ENCODE data around the gene HOXA9.
A peak's percentile ranks its signal among the peaks of the same experiment; 100 is the strongest.

The HOXA9 gene

GRCh38 chr7:27162561-27163287, 2.6 kb downstream of the HOXA9 start:
- TF ChIP-seq CTCF (conservative IDR thresholded peaks at IDR 0.05; ENCODE audit: control insufficient read depth, insufficient read depth, low read depth, low read length): no peak
- H3K4me3 ChIP-seq (ENCODE audit: control insufficient read depth, low read depth, low read length): peak overlapping the region; percentile 77
- peak; percentile 24 for DNase-seq (ENCODE audit: low read depth)

GRCh38 chr7:27161721-27162560, 3.4 kb downstream of the HOXA9 start:
- H3K4me3 ChIP-seq (ENCODE audit: control insufficient read depth, low read depth, low read length): peak overlapping the region; percentile 77
- TF ChIP-seq CTCF (conservative IDR thresholded peaks at IDR 0.05; ENCODE audit: control insufficient read depth, insufficient read depth, low read depth, low read length): no peak
- peak; percentile 32 for DNase-seq (ENCODE audit: low read depth)

GRCh38 chr7:27161214-27161720, 4.1 kb downstream of the HOXA9 start:
- no peak for TF ChIP-seq CTCF (conservative IDR thresholded peaks at IDR 0.05; ENCODE audit: control insufficient read depth, insufficient read depth, low read depth, low read length)
- peak; percentile 46 for DNase-seq (ENCODE audit: low read depth)
- H3K4me3 ChIP-seq (ENCODE audit: control insufficient read depth, low read depth, low read length): peak overlapping the region; percentile 77

- H3K4me3 ChIP-seq (ENCODE audit: control insufficient read depth, low read depth, low read length): peak overlapping the region; percentile 77
- TF ChIP-seq CTCF (conservative IDR thresholded peaks at IDR 0.05; ENCODE audit: control insufficient read depth, insufficient read depth, low read depth, low read length): peak; percentile 80
- peak; percentile 86 for DNase-seq (ENCODE audit: low read depth)
Measured at GRCh38 chr7:27160546-27161213, 4.7 kb downstream of the HOXA9 start.

- no peak for DNase-seq (ENCODE audit: low read depth)
- TF ChIP-seq CTCF (conservative IDR thresholded peaks at IDR 0.05; ENCODE audit: control insufficient read depth, insufficient read depth, low read depth, low read length): no peak
- H3K4me3 ChIP-seq (ENCODE audit: control insufficient read depth, low read depth, low read length): peak overlapping the region; percentile 77
Measured at GRCh38 chr7:27160145-27160545, 5.2 kb downstream of the HOXA9 start.

Measured in fibroblast of mammary gland (primary cell).